GM18909 (cell line): Measurements from ENCODE around the gene TMEM184A.

Source experiments
- ATAC-seq: cut with Tn5 transposase; IDR thresholded peaks from one replicate; pipeline ENCODE4 v1.9.1; 2021; ENCODE audit warnings: mild to moderate bottlenecking; ENCODE audit not compliant: unreplicated experiment, poor library complexity

TMEM184A gene

GRCh38 chr7:1493129-1493528 lies 62.9 kb downstream of the TMEM184A start:
- no peak for ATAC-seq

GRCh38 chr7:1492640-1493039 lies 63.4 kb downstream of the TMEM184A start:
- ATAC-seq: no peak
